Thymus (tissue), 11 donors: ENCODE results near the gene PPIH. TPM values are rescaled to one million over a fixed set of nuclear protein-coding genes. Genes with fewer than 3 reads are reported as not detected.

Source experiments
- DNase-seq, 9 donors: peaks; one replicate each; pipeline ENCODE4 v3.0.0-alpha.2; 2013; ENCODE audit warnings: low spot score in 9 of 9, low read depth in 6 of 9, missing footprints in 1 of 9
- H3K27ac ChIP-seq, 2 donors: one replicate each; pipeline ENCODE4 v1.5.1; 2013; ENCODE audit warnings: control low read depth in 1 of 2, low read depth in 1 of 2, low read length in 1 of 2, mild to moderate bottlenecking in 1 of 2, moderate library complexity in 1 of 2
- H3K27me3 ChIP-seq, 2 donors: one replicate each; pipeline ENCODE4 v1.5.1; 2013; ENCODE audit warnings: low read length in 1 of 2; ENCODE audit not compliant: control insufficient read depth in 2 of 2, insufficient read depth in 1 of 2
- H3K36me3 ChIP-seq, 2 donors: one replicate each; pipeline ENCODE4 v1.5.1; 2013; ENCODE audit warnings: low read length in 1 of 2, mild to moderate bottlenecking in 1 of 2, moderate library complexity in 1 of 2; ENCODE audit not compliant: control insufficient read depth in 2 of 2, insufficient read depth in 2 of 2
- H3K4me1 ChIP-seq, 2 donors: one replicate each; pipeline ENCODE4 v1.5.1; 2013; ENCODE audit warnings: low read length in 2 of 2; ENCODE audit not compliant: control insufficient read depth in 2 of 2, insufficient read depth in 2 of 2
- H3K4me3 ChIP-seq, 2 donors: one replicate each; pipeline ENCODE4 v1.5.1; 2013; ENCODE audit warnings: low read length in 2 of 2, control low read depth in 1 of 2, mild to moderate bottlenecking in 1 of 2
- H3K9me3 ChIP-seq, 2 donors: one replicate each; pipeline ENCODE4 v1.5.1; 2013; ENCODE audit warnings: low read length in 1 of 2, mild to moderate bottlenecking in 1 of 2; ENCODE audit not compliant: control insufficient read depth in 2 of 2, insufficient read depth in 1 of 2
- WGBS: extraction: QIAGEN DNeasy Blood & Tissue Kit; methylation state at CpG from one replicate; pipeline ENCODE4 v1.1.7; 2013; 5-methylcytosine and 5-hydroxymethylcytosine counted together
- polyA plus RNA-seq: library from polyadenylated mRNA; stranded (reverse); fragments of 200-250 nt; gene quantifications from one replicate; pipeline ENCODE4 v1.2.3, GENCODE V29; 2013
- total RNA-seq: library from RNA; stranded (reverse); fragments of 120-200 nt; gene quantifications from one replicate; pipeline ENCODE4 v1.2.4, GENCODE V29; 2013
- donor health status: healthy.

The PPIH gene
- total and polyA plus RNA-seq, 2 donors = 49.7 to 95.2 TPM

DNA sequence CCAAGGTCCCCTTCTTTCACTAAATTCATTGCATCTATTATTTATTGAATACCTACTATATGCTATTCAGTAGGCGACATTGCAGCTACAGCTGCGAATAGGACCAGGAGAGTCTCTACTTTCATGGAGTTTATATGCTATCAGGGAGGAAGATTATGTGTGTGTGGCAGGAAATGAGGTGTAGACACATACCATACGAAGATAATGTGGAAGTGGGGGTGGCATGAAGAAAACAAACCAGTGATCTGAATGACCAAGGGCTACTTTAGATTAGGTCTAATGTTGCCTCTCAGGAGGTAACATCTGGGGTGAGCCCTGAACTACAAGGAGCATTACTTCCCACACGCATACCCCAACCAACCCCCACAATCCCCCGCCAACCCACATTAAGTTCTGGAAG is 1.0 kb upstream of the PPIH start:
- peak in 1 of 9 donors; percentile 4 for DNase-seq
- 86% methylated on average over 5 of the region's 5 CpGs for WGBS
- no peaks in the 10 kb centered on the region for H3K9me3 ChIP-seq
- H3K27me3 ChIP-seq = no peaks in the 10 kb centered on the region
- H3K4me1 ChIP-seq = peaks cover 11 to 17% of the 10 kb centered on the region in 2 donors
- peaks cover 6 to 21% of the 10 kb centered on the region in 2 donors for H3K36me3 ChIP-seq
- no peak overlapping the region for H3K4me3 ChIP-seq
- peak overlapping the region; percentile 55 to 92 for H3K27ac ChIP-seq

DNA sequence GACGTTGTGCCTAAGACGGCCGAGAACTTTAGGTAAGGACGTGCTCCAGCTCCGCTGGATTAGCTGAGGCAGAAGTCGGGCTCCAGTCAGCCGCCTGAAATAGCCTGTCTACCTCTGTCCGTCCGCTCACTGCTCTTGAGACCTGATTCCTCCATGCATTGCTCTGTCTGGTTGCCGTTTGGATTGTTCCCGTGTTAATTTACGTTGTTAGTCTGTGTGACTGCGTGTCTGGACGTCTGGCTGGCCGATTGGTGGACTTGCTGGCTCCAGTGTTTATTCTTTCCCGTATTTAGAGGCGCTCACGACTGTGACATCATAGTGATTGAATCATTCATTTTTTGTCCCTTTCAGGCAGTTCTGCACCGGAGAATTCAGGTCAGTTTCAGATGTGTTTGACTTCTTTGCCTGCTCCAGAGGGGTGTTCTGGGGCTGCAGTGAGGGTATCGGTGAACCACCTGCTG is 684 bp downstream of the PPIH start:
- peak overlapping the region in 1 of 2 donors; percentile 75 for H3K27ac ChIP-seq
- peak overlapping the region; percentile 64 to 100 for H3K4me3 ChIP-seq
- 15% methylated on average over 20 of the region's 20 CpGs for WGBS
- H3K4me1 ChIP-seq = peaks cover 11 to 17% of the 10 kb centered on the region in 2 donors
- no peaks in the 10 kb centered on the region for H3K9me3 ChIP-seq
- DNase-seq = no peak
- H3K36me3 ChIP-seq = peaks cover 7 to 30% of the 10 kb centered on the region in 2 donors
- H3K27me3 ChIP-seq = no peaks in the 10 kb centered on the region

DNA sequence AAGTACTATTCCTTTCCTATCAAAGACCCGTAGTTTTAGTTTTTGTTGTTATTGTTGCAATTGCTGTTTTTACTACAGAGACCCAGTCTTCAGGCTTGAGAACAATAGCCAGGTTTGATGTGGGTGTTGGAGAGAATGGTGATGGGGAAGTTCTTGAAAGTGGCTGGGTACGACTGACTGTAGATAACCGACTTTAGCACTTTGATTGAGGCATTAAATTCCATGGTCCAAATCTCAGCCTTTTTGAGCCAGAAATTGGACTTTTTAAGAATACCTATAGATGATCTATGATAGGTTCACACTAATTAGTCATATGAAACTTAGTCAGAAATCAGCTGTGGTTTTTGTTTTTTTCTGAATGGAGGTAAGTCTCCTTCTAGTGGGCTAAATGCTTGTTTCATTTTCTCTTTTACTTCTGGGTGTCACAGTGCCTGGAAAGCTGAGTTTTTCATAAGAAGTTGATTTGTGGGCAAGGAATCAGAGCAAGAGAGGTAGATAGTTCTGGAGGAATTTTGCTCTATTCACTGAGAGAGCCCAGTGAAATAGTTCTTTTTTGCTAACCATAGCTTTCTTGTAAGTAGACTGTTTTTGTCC is 2.8 kb downstream of the PPIH start:
- Histone ChIP-seq H3K4me1 (peaks cover 11 to 17% of the 10 kb centered on the region in 2 donors), H3K36me3 (peaks cover 26 to 50% of the 10 kb centered on the region in 2 donors), H3K27ac (no peak overlapping the region), H3K27me3 (no peaks in the 10 kb centered on the region), H3K4me3 (no peak overlapping the region), H3K9me3 (no peaks in the 10 kb centered on the region)
- WGBS = 87% methylated on average over 3 of the region's 3 CpGs
- no peak for DNase-seq

DNA sequence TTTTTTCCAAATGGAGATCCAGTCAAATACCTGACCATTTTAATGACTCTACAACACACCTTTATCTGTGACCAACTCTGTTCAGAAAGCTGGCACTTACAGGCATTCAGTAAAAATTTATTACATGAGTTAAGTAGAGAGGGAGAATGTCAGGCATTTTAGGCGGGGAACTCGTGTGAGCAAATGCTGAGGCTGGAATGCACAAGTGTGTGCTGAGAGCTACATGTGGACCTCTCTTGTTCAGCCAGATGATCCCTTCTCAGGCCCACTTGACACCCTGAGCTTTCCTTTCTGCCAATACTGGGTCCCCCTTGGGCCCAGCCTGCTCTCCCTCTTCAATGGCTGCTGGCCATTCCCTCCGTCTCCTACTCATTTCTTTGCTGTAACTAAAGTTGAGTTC is 11.7 kb downstream of the PPIH start:
- WGBS = over 99% methylated on average over 3 of the region's 3 CpGs
- peaks cover 34 to 73% of the 10 kb centered on the region in 2 donors for H3K36me3 ChIP-seq
- H3K9me3 ChIP-seq = no peaks in the 10 kb centered on the region
- no peak overlapping the region for H3K4me3 ChIP-seq
- H3K27me3 ChIP-seq = no peaks in the 10 kb centered on the region
- no peak for DNase-seq
- H3K27ac ChIP-seq = no peak overlapping the region
- no peaks in the 10 kb centered on the region for H3K4me1 ChIP-seq

DNA sequence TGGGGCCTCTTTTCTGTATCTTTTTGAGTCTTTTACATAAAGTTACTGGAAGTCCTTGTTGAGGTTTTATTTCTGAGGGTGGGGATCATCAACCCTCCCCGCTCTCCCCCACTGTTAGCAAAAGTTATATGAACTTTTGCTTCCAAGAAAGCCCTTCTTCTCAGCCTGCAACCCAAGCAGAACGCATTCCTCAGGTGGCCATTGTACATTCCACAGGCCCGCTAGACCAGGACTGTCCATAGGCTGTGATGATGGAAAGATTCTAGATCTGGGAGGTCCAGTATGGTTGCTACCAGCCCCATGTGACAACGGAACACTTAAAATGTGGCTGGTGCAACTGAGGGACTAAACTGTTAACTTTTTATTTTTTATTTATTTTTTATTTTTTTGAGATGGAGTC is 12.2 kb downstream of the PPIH start:
- Histone ChIP-seq H3K4me3 (no peak overlapping the region), H3K4me1 (no peaks in the 10 kb centered on the region), H3K27me3 (no peaks in the 10 kb centered on the region), H3K36me3 (peaks cover 32 to 75% of the 10 kb centered on the region in 2 donors), H3K27ac (no peak overlapping the region), H3K9me3 (no peaks in the 10 kb centered on the region)
- no peak for DNase-seq
- 97% methylated on average over 4 of the region's 4 CpGs for WGBS

DNA sequence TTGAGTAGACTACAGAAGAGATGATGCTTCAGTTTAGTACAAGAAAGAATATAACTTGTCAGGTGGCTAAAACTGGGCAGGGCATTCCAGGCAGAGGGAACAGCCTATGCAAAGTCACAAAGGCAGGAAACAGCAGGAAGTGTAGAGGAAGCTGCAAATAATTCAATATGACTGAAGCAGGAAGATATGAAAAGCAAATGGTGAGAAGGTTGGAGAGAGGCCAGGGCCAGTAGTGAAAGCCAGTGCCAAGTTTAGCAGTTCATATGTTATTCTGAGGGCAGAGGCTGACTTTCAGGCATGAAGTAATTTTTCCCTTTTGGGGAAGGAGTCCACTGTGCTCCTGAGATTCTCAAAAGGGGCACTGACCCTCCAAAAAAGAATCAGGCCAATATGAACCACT is 16.0 kb downstream of the PPIH start:
- Histone ChIP-seq H3K27ac (no peak overlapping the region), H3K4me1 (no peaks in the 10 kb centered on the region), H3K9me3 (no peaks in the 10 kb centered on the region), H3K27me3 (no peaks in the 10 kb centered on the region), H3K4me3 (no peak overlapping the region), H3K36me3 (peaks cover 13 to 51% of the 10 kb centered on the region in 2 donors)
- DNase-seq = no peak

DNA sequence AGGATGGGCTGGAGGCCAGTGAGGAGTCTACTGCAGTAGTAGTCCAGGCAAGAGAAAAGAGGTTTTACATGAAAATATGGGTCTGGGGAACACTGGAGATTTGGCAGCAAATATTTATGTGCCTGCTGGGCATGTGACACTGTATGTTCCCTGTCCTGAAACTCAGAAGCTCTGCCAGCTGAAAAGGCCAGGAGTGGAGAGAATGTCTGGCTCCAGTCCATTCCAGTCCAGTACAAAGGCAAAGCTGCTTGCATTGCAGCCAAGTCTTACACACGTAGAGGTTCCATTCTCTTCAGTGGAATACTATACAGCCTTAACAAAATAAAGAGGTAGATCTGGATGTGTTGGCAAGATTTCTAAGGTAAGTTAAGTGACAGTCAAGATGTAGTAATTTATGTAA is 16.5 kb downstream of the PPIH start:
- no peaks in the 10 kb centered on the region for H3K27me3 ChIP-seq
- no peak overlapping the region for H3K27ac ChIP-seq
- no peaks in the 10 kb centered on the region for H3K9me3 ChIP-seq
- H3K36me3 ChIP-seq = peaks cover 13 to 49% of the 10 kb centered on the region in 2 donors
- no peak overlapping the region for H3K4me3 ChIP-seq
- DNase-seq = no peak
- H3K4me1 ChIP-seq = no peaks in the 10 kb centered on the region
- WGBS = 96% methylated on average over 1 of the region's 1 CpG

DNA sequence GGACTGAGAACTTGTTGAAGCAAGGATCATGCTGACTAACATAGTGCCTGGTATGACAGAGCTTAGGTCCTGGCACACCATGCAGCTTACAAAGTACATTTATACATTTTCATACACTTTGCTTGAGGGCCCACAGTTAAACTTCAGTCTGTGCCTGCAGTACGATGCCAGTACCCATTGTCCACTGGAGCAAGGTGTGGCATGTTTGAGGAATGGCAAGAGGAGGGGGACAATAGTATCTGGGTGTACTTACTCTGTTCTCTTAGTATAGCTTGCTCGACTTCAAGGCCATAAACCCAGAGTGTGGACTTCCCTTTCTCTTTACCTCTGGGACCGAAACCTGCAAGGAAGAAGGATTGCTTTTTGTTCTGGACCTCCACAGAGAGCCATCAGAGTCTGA is 17.2 kb downstream of the PPIH start:
- Histone ChIP-seq H3K27ac (no peak overlapping the region), H3K36me3 (peaks cover 13 to 42% of the 10 kb centered on the region in 2 donors), H3K4me3 (no peak overlapping the region), H3K9me3 (no peaks in the 10 kb centered on the region), H3K4me1 (no peaks in the 10 kb centered on the region), H3K27me3 (no peaks in the 10 kb centered on the region)
- DNase-seq = no peak
- WGBS = 99% methylated on average over 3 of the region's 3 CpGs

DNA sequence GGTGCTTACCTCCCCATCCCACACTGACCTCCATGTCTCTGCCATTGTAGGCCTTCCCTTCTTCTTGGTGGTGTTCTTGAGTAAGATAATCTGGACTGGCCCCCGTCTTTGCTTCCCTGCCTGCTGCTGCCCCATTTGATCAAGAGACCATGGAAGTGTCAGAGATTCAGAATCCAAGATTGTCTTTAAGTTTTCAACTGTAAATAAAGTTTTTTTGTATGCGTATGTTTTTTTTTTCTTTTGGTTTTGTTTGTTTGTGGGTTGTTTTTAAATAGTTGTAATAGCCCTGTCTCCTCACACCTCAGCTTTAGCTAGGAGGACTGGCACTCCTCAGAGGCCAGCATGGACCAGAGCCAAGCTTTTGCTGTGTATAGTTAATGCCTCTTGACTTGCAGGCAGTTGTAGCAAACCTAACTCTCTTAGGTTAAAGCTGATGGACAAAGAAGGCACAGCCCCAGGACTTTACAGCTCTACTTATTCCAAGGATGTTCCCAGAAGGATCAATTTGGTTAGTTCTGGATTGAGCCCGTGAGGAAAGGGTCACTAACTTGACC is 18.4 kb downstream of the PPIH start:
- WGBS = 99% methylated on average over 3 of the region's 3 CpGs
- peaks cover 5 to 8% of the 10 kb centered on the region in 2 donors for H3K4me1 ChIP-seq
- H3K27ac ChIP-seq = no peak overlapping the region
- no peak for DNase-seq
- H3K9me3 ChIP-seq = no peaks in the 10 kb centered on the region
- H3K27me3 ChIP-seq = no peaks in the 10 kb centered on the region
- peaks cover 13 to 33% of the 10 kb centered on the region in 2 donors for H3K36me3 ChIP-seq
- no peak overlapping the region for H3K4me3 ChIP-seq
